Measurements from ENCODE around the gene CA6.

DNA sequence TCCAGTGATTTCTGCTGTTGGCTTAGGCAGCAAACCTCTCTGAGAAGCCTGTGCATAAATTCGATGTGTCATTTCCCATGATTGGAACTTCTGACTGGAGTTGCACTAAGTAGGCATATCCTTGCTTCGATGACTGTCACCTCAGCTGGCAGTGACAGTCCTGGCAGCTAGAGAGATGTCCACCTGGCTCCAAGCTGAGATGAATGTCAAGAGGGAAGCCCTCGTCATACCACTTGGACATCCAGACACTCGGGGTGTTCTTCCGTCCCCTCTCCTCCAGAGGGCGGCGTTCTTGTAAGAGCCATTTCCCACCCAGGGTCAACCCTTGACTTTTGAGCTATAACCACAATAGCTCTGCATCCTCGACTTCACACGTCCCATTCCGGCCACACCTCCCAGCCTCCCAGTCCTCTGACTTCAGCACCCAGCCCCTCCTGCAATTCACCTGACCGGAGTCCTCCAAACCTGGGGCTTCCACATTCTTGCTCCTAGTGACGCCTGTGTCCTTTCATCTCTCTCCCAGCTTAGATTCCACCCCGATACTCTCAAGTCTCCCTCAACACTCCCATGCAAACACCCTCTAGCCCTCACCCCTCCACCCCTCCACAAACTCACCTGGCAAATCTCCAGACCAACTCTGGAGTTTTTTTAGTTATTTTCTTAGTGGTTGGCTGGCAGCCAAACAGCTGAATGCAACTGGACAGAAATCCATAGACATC lies 17.3 kb downstream of the CA6 start:
- TF ChIP-seq EZH2 (IDR thresholded peaks at IDR 0.05; ENCODE audit: low read depth, low read length, severe bottlenecking) (no peak), CEBPB (IDR thresholded peaks at IDR 0.05; ENCODE audit: low read depth, low read length) (no peak), SUZ12 (IDR thresholded peaks at IDR 0.05; ENCODE audit: low read length) (no peak), KDM5A (IDR thresholded peaks at IDR 0.05; ENCODE audit: low read length) (no peak), POLR2AphosphoS5 (IDR thresholded peaks at IDR 0.05; ENCODE audit: low read depth, low read length) (no peak), NRF1 (IDR thresholded peaks at IDR 0.05; ENCODE audit: low read depth, low read length) (no peak), ZNF274 (IDR thresholded peaks at IDR 0.05; ENCODE audit: borderline replicate concordance, extremely low read depth, low read length) (no peak), TEAD4 (IDR thresholded peaks at IDR 0.05; ENCODE audit: low read depth, low read length) (no peak)
- TF ChIP-seq, protein P1, sequence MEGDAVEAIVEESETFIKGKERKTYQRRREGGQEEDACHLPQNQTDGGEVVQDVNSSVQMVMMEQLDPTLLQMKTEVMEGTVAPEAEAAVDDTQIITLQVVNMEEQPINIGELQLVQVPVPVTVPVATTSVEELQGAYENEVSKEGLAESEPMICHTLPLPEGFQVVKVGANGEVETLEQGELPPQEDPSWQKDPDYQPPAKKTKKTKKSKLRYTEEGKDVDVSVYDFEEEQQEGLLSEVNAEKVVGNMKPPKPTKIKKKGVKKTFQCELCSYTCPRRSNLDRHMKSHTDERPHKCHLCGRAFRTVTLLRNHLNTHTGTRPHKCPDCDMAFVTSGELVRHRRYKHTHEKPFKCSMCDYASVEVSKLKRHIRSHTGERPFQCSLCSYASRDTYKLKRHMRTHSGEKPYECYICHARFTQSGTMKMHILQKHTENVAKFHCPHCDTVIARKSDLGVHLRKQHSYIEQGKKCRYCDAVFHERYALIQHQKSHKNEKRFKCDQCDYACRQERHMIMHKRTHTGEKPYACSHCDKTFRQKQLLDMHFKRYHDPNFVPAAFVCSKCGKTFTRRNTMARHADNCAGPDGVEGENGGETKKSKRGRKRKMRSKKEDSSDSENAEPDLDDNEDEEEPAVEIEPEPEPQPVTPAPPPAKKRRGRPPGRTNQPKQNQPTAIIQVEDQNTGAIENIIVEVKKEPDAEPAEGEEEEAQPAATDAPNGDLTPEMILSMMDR (IDR thresholded peaks at IDR 0.05; ENCODE audit: control extremely low read depth in 1 of 3, insufficient read depth in 1 of 3, low read depth in 1 of 3, low read length in 3 of 3), result peak; percentile 73 to 87 (median 78)
